Small intestine (tissue), 7 donors: Measurements from ENCODE around the gene CPLANE1. TPM values are rescaled to one million over a fixed set of nuclear protein-coding genes. Genes with fewer than 3 reads are reported as not detected.
"Not testable (repeated sequence)": the region's sequence is repeated elsewhere in the genome, so short reads cannot be mapped to it uniquely, and the experiment has no call there.

Source experiments
- DNase-seq, 2 donors: peaks; one replicate each; pipeline versions ENCODE4 v3.0.0 to v3.0.0-alpha.2; 2013
- FAIRE-seq: peaks from 2 replicates; lab custom pipeline; 2012; peaks lifted over from hg19 to GRCh38; lab: Jason Lieb, UNC
- H3K27ac ChIP-seq, 3 donors: one replicate each; pipeline ENCODE4 v1.5.1; 2013; ENCODE audit warnings: low read length in 2 of 3, mild to moderate bottlenecking in 2 of 3, control low read depth in 1 of 3, inconsistent platforms in 1 of 3, low read depth in 1 of 3, moderate library complexity in 1 of 3
- H3K27me3 ChIP-seq, 3 donors: one replicate each; pipeline ENCODE4 v1.6.1; 2013; ENCODE audit warnings: low read length in 3 of 3, inconsistent platforms in 1 of 3; ENCODE audit not compliant: control insufficient read depth in 3 of 3, insufficient read depth in 3 of 3
- H3K36me3 ChIP-seq, 3 donors: one replicate each; pipeline ENCODE4 v1.6.1; 2013; ENCODE audit warnings: low read length in 3 of 3, inconsistent platforms in 1 of 3, low read depth in 1 of 3, mild to moderate bottlenecking in 1 of 3, moderate library complexity in 1 of 3; ENCODE audit not compliant: control insufficient read depth in 3 of 3, insufficient read depth in 2 of 3
- H3K4me1 ChIP-seq, 3 donors: one replicate each; pipeline ENCODE4 v1.6.1; 2013; ENCODE audit warnings: low read length in 2 of 3, inconsistent platforms in 1 of 3, low read depth in 1 of 3, mild to moderate bottlenecking in 1 of 3, moderate library complexity in 1 of 3; ENCODE audit not compliant: control insufficient read depth in 3 of 3, insufficient read depth in 2 of 3
- H3K4me3 ChIP-seq, 3 donors: one replicate each; pipeline ENCODE4 v1.5.1; 2013; ENCODE audit warnings: low read length in 3 of 3, control low read depth in 1 of 3, inconsistent platforms in 1 of 3, low read depth in 1 of 3, mild to moderate bottlenecking in 1 of 3, moderate library complexity in 1 of 3
- H3K9me3 ChIP-seq, 2 donors: one replicate each; pipeline ENCODE4 v1.6.1; 2013; ENCODE audit warnings: low read depth in 1 of 2, low read length in 1 of 2; ENCODE audit not compliant: control insufficient read depth in 2 of 2, insufficient read depth in 1 of 2
- WGBS, 3 donors: extraction: QIAGEN DNeasy Blood & Tissue Kit; methylation state at CpG; one replicate each; pipeline ENCODE4 v1.1.7; 2013; 5-methylcytosine and 5-hydroxymethylcytosine counted together
- polyA plus RNA-seq, 4 donors: library from polyadenylated mRNA; stranded (reverse) in 3 of 4; unstranded in 1 of 4; fragments of 200-250 nt in 3 of 4; fragments of 120-200 nt in 1 of 4; gene quantifications; one replicate each; pipeline versions ENCODE4 v1.2.1 to v1.2.3, GENCODE V29; 2013
- donor health status: healthy with polysubstance abuse.
- donor health status: control.
- donor health status: control.
- donor health status: Bipolar disorder and iron deficiency.
- donor health status: healthy.

Gene CPLANE1
- polyA plus RNA-seq, 4 donors: 0.22 to 10.5 (median 0.81) TPM

DNA sequence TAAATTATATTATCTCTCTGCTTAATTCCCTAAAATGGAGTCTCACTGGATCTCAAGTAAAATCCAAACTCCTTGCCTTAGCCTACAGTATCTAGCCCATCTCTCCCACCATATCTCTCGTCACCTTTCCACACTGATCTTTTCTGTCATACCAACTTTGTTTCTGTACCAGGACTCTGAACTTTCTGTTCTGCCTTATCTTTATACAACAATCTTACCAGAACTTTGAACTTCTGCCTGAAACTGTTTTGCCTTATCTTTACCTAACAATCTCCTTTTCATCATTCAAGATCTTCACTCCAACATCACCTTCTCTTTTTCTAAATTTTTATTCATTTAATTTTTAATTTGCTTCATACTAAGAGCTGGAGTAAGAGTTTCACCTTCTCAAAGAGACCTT lies 139.0 kb downstream of the CPLANE1 start:
- WGBS, 3 donors: 33 to 61% (median 40%) methylated on average over 1 of the region's 1 CpG
- no peak overlapping the region for H3K27ac ChIP-seq
- FAIRE-seq: no peak
- H3K4me3 ChIP-seq: no peak overlapping the region
- H3K4me1 ChIP-seq: peaks cover 0 to 5% (median 3%) of the 10 kb centered on the region in 3 donors
- H3K27me3 ChIP-seq: no peaks in the 10 kb centered on the region
- H3K9me3 ChIP-seq: no peaks in the 10 kb centered on the region
- peak; percentile 50 for DNase-seq
- peaks cover 0 to 13% (median 0%) of the 10 kb centered on the region in 3 donors for H3K36me3 ChIP-seq

GRCh38 chr5:37109338-37109737 lies 139.8 kb downstream of the CPLANE1 start:
- Histone ChIP-seq H3K4me3 (no peak overlapping the region), H3K36me3 (peaks cover 0 to 15% (median 0%) of the 10 kb centered on the region in 3 donors), H3K27ac (no peak overlapping the region), H3K27me3 (no peaks in the 10 kb centered on the region), H3K9me3 (no peaks in the 10 kb centered on the region), H3K4me1 (peaks cover 0 to 5% (median 3%) of the 10 kb centered on the region in 3 donors)
- FAIRE-seq: no peak
- WGBS, 3 donors: 74 to 91% (median 78%) methylated on average over 3 of the region's 3 CpGs
- DNase-seq: no peak

- Histone ChIP-seq H3K4me3 (no peak overlapping the region), H3K27me3 (no peaks in the 10 kb centered on the region), H3K9me3 (peaks cover 0 to 4% of the 10 kb centered on the region in 2 donors), H3K4me1 (no peaks in the 10 kb centered on the region), H3K27ac (no peak overlapping the region), H3K36me3 (peaks cover 0 to 14% (median 0%) of the 10 kb centered on the region in 3 donors)
- WGBS, 3 donors: 88 to 95% (median 92%) methylated on average over 2 of the region's 2 CpGs
- DNase-seq (no peak), FAIRE-seq (no peak)
Measured at GRCh38 chr5:37103302-37103701, 145.9 kb downstream of the CPLANE1 start.

- not testable (repeated sequence) for H3K36me3 ChIP-seq, H3K27me3 ChIP-seq, DNase-seq, FAIRE-seq, H3K4me1 ChIP-seq, H3K4me3 ChIP-seq, H3K27ac ChIP-seq, H3K9me3 ChIP-seq
- WGBS, 3 donors: 95 to 98% (median 97%) methylated on average over 5 of the region's 5 CpGs
Measured at GRCh38 chr5:37099267-37099666, 149.9 kb downstream of the CPLANE1 start.

DNA sequence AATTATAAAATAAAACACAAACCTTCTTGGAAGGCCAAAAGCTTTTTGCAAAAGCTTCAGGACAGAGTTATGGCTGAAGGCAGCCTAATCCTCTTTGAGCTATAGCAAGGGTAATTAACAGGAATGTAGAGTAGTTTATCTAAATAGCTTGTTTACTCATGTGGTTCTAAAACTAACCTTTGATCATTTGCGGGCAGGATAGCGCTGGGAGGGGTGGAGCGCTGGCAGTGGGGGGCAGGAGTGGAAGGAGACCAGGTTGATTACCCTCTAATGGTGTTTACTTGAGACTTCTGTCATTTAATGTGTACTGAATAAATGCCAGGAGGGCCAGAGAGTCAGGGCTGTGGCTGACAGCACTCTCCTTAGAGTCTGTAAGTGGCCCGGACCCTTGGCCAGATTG lies 155.4 kb downstream of the CPLANE1 start:
- not testable (repeated sequence) for H3K4me3 ChIP-seq, FAIRE-seq, H3K9me3 ChIP-seq, H3K27ac ChIP-seq, H3K36me3 ChIP-seq, H3K27me3 ChIP-seq, H3K4me1 ChIP-seq
- DNase-seq: peak; percentile 21 to 71
- 16 to 56% (median 43%) methylated on average over 3 to 4 of the region's 4 CpGs for WGBS, 3 donors

DNA sequence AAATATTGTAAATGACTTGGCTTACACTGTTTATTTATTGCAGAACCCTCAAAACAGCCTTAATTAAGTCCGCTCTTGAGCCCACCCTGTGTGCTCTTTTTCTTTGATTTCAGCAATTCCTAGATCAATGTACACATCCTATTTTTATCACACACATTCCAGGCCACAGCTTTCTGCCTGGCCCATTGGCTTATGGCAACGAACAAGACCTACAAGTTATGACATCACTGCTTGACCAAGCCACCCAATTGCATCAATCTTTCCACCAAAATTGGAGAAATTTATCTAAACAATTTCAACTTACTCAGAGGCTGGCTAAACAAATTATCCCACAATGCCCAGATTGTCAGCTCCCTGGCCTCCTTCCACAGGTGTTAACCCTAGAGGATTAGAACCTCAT lies 158.4 kb downstream of the CPLANE1 start:
- Histone ChIP-seq H3K4me3 (no peak overlapping the region), H3K36me3 (peaks cover 0 to 4% (median 0%) of the 10 kb centered on the region in 3 donors), H3K27ac (no peak overlapping the region), H3K4me1 (peaks cover 3 to 17% (median 11%) of the 10 kb centered on the region in 3 donors), H3K9me3 (peaks cover 0 to 21% of the 10 kb centered on the region in 2 donors), H3K27me3 (no peaks in the 10 kb centered on the region)
- FAIRE-seq (no peak), DNase-seq (no peak)
- WGBS, 3 donors: 64 to 69% (median 68%) methylated on average over 2 of the region's 2 CpGs

- Histone ChIP-seq H3K36me3 (peaks cover 0 to 4% (median 0%) of the 10 kb centered on the region in 3 donors), H3K27me3 (no peaks in the 10 kb centered on the region), H3K4me1 (peaks cover 3 to 17% (median 11%) of the 10 kb centered on the region in 3 donors), H3K9me3 (peaks cover 0 to 21% of the 10 kb centered on the region in 2 donors), H3K4me3 (no peak overlapping the region), H3K27ac (no peak overlapping the region)
- DNase-seq: peak; percentile 23 to 28
- WGBS, 3 donors: 20 to 45% (median 37%) methylated on average over 7 of the region's 7 CpGs
- FAIRE-seq: no peak
Measured at GRCh38 chr5:37090123-37090726, 159.0 kb downstream of the CPLANE1 start.

DNA sequence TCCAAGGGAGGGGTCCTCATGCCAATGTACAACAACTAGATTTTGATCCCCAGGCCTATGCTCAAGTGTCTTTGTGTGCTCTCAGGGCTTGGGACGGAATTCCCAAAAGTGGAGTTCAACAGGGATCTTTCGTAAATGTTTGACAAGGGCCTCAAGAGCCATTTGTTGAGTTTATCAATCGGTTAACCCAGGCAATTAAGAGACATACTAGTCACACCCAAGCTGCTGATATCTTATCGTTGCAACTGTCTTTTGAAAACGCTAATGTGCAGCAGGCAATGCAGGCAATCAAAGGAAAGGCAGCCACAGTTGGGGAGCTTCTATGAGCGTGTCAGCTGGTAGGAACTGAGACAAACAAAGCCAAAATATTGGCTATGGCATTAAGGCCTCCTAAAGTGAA lies 161.2 kb downstream of the CPLANE1 start:
- FAIRE-seq: no peak
- Histone ChIP-seq H3K9me3 (peaks cover 0 to 24% of the 10 kb centered on the region in 2 donors), H3K4me3 (no peak overlapping the region), H3K27ac (no peak overlapping the region), H3K36me3 (peaks cover 0 to 4% (median 0%) of the 10 kb centered on the region in 3 donors), H3K4me1 (peaks cover 3 to 17% (median 11%) of the 10 kb centered on the region in 3 donors), H3K27me3 (no peaks in the 10 kb centered on the region)
- 13 to 62% (median 38%) methylated on average over 6 of the region's 6 CpGs for WGBS, 3 donors
- peak; percentile 41 to 68 for DNase-seq
